ENCODE data around the gene KIF16B. TPM values are rescaled to one million over a fixed set of nuclear protein-coding genes. Genes with fewer than 3 reads are reported as not detected.

The KIF16B gene
- total and polyA plus RNA-seq, 9 of the 15 experiments (the other 6 are each of a cell fraction or from before 2014, with no cell fraction given) = 1.00 to 10.6 (median 8.5) TPM

GRCh38 chr20:16367948-16368560 lies 205.2 kb downstream of the KIF16B start (continued):
- no peak for TF ChIP-seq RERE (CRISPR knock-in tag; IDR thresholded peaks at IDR 0.05; ENCODE audit: borderline replicate concordance)

DNA sequence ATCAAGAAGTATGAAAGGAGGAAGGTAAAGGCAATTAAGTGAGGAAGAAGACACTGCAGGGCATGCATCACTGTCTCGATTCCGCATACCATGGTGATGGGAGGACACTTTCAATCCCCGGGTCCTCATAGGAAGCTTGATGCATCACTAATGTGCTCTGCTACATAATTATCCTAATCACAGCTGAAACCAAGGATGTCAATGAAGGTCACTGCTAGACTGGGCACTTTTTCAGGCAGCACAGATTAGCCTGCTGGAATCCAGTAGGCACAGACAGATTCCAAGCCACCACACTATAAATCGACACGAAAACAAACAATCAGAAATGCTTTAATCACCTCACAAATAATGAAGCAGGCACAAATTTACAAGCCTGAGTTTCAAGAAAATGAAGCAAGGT lies 206.7 kb downstream of the KIF16B start:
- Histone ChIP-seq H3K27ac (ENCODE audit: extremely low read depth, low read depth, low read length) (no peak overlapping the region), H3K79me2 (ENCODE audit: control insufficient read depth, insufficient read depth, low read length) (no peaks in the 10 kb centered on the region), H3K9me3 (replicated peaks; ENCODE audit: control insufficient read depth, insufficient read depth, low read depth, low read length) (no peaks in the 10 kb centered on the region), H3K4me2 (ENCODE audit: insufficient read depth, low read length) (no peak overlapping the region), H3K36me3 (ENCODE audit: control insufficient read depth, insufficient read depth, low read length) (0 out of 3 replicates have a peak, but pooled peaks cover 3% of the 10 kb centered on the region), H4K20me1 (replicated peaks; ENCODE audit: control insufficient read depth, insufficient read depth, low read length) (no peaks in the 10 kb centered on the region), H3K4me1 (replicated peaks in 1 of 2; ENCODE audit: control insufficient read depth in 2 of 2, insufficient read depth in 2 of 2, low read length in 2 of 2) (no peaks in the 10 kb centered on the region), H3K27me3 (ENCODE audit: control insufficient read depth in 2 of 2, insufficient read depth in 2 of 2, low read length in 2 of 2) (no peaks in the 10 kb centered on the region), H3K4me3 (no peak overlapping the region), H3K9ac (ENCODE audit: insufficient read depth in 1 of 2, low read depth in 2 of 2, low read length in 2 of 2) (no peak overlapping the region), H2AFZ (ENCODE audit: low read depth, low read length) (no peak overlapping the region), H3K9me1 (ENCODE audit: control insufficient read depth, insufficient read depth, low read length) (no peaks in the 10 kb centered on the region)
- no peak for TF ChIP-seq ZKSCAN3 (CRISPR knock-in tag; IDR thresholded peaks at IDR 0.05)
- no peak for ATAC-seq
- FAIRE-seq = no peak
- intact Hi-C loops (cut with micrococcal nuclease) (no loop called here), in situ Hi-C loops (cut with MboI) (no loop called here)
- ChIA-PET POLR2A (no interaction called here), CTCF (ENCODE audit: low intra/inter-chr PET ratio) (no interaction called here)
- no peak for DNase-seq (ENCODE audit: extremely low read depth in 1 of 4, low spot score in 3 of 4)
- 84% methylated on average over 5 of the region's 5 CpGs for WGBS (ENCODE audit: insufficient coverage, low coverage, missing lambda C conversion rate)
- no TSS peak for BruUV-seq (replicated peaks)
